Adipocyte (in vitro differentiated cells): ENCODE results near the gene STAT5A.
"Not testable (repeated sequence)": the region's sequence is repeated elsewhere in the genome, so short reads cannot be mapped to it uniquely, and the experiment has no call there.

Source experiments
- DNase-seq: peaks from one replicate; pipeline ENCODE4 v3.0.0-alpha.2; 2015; ENCODE audit warnings: low read depth
- H3K27me3 ChIP-seq: replicated peaks from 2 replicates; pipeline ENCODE4 v1.7.0; 2013; ENCODE audit warnings: mild to moderate bottlenecking, low read length, moderate library complexity; ENCODE audit not compliant: control insufficient read depth, insufficient read depth
- H3K36me3 ChIP-seq: 2 replicates; pipeline ENCODE4 v1.7.0; 2013; ENCODE audit warnings: low read length, mild to moderate bottlenecking, moderate library complexity; ENCODE audit not compliant: control insufficient read depth, insufficient read depth, severe bottlenecking
- H3K4me1 ChIP-seq: 2 replicates; pipeline ENCODE4 v1.7.0; 2013; ENCODE audit warnings: mild to moderate bottlenecking, low read length, moderate library complexity; ENCODE audit not compliant: control insufficient read depth, insufficient read depth
- H3K4me3 ChIP-seq: 2 replicates; pipeline ENCODE4 v1.7.0; 2013; ENCODE audit warnings: mild to moderate bottlenecking, low read length, moderate library complexity
- H3K9ac ChIP-seq: 2 replicates; pipeline ENCODE4 v1.7.0; 2013; ENCODE audit warnings: mild to moderate bottlenecking, low read length, moderate library complexity
- H3K9me3 ChIP-seq: 2 replicates; pipeline ENCODE4 v1.7.0; 2013; ENCODE audit warnings: mild to moderate bottlenecking, low read length, moderate library complexity; ENCODE audit not compliant: control insufficient read depth

The STAT5A gene

GRCh38 chr17:42287977-42288802 lies at the start of gene STAT5A:
Gene STAT5A, plus strand, starts transcription at chr17:42288498. Its CDS starts 914 bp downstream, at chr17:42289412.
- peak; percentile 90 for DNase-seq
- Histone ChIP-seq H3K4me3 (peak within 1 kb of the TSS; percentile 81), H3K9me3 (no peaks in the 10 kb centered on the region), H3K36me3 (peaks cover 3% of the 10 kb centered on the region), H3K9ac (peak within 1 kb of the TSS; percentile 94), H3K27me3 (no peaks in the 10 kb centered on the region), H3K4me1 (peaks cover 43% of the 10 kb centered on the region)

GRCh38 chr17:42239576-42239975 lies 48.7 kb upstream of the STAT5A start:
- H3K36me3 ChIP-seq, H3K27me3 ChIP-seq, H3K9ac ChIP-seq, H3K4me1 ChIP-seq, DNase-seq, H3K9me3 ChIP-seq, H3K4me3 ChIP-seq: not testable (repeated sequence)

GRCh38 chr17:42240201-42240600 lies 48.1 kb upstream of the STAT5A start:
- DNase-seq = no peak
- H3K4me1 ChIP-seq = no peaks in the 10 kb centered on the region

GRCh38 chr17:42240863-42241262 lies 47.4 kb upstream of the STAT5A start:
- not testable (repeated sequence) for H3K27me3 ChIP-seq

More at GRCh38 chr17:42240201-42240600, 48.1 kb upstream of the STAT5A start:
- no peaks in the 10 kb centered on the region for H3K27me3 ChIP-seq
- H3K36me3 ChIP-seq = no peaks in the 10 kb centered on the region
- no peak overlapping the region for H3K4me3 ChIP-seq
- no peaks in the 10 kb centered on the region for H3K9me3 ChIP-seq
- no peak overlapping the region for H3K9ac ChIP-seq

GRCh38 chr17:42241871-42242270 lies 46.4 kb upstream of the STAT5A start:
- no peak overlapping the region for H3K4me3 ChIP-seq

More at GRCh38 chr17:42240863-42241262, 47.4 kb upstream of the STAT5A start:
- not testable (repeated sequence) for H3K4me3 ChIP-seq, H3K9ac ChIP-seq, DNase-seq, H3K4me1 ChIP-seq, H3K36me3 ChIP-seq, H3K9me3 ChIP-seq

GRCh38 chr17:42243493-42243982 lies 44.8 kb upstream of the STAT5A start:
- H3K9me3 ChIP-seq = peaks cover 3% of the 10 kb centered on the region
- H3K9ac ChIP-seq = no peak overlapping the region
- DNase-seq = no peak
- no peaks in the 10 kb centered on the region for H3K27me3 ChIP-seq
- H3K36me3 ChIP-seq = no peaks in the 10 kb centered on the region
- peaks cover 11% of the 10 kb centered on the region for H3K4me1 ChIP-seq
- H3K4me3 ChIP-seq = no peak overlapping the region

More at GRCh38 chr17:42241871-42242270, 46.4 kb upstream of the STAT5A start:
- Histone ChIP-seq H3K4me1 (no peaks in the 10 kb centered on the region), H3K9me3 (no peaks in the 10 kb centered on the region), H3K9ac (no peak overlapping the region), H3K36me3 (no peaks in the 10 kb centered on the region), H3K27me3 (no peaks in the 10 kb centered on the region)
- no peak for DNase-seq

- H3K36me3 ChIP-seq, DNase-seq, H3K9ac ChIP-seq, H3K4me3 ChIP-seq, H3K9me3 ChIP-seq, H3K27me3 ChIP-seq: not testable (repeated sequence)
- H3K4me1 ChIP-seq = peaks cover 17% of the 10 kb centered on the region
These were observed 44.2 kb upstream of the STAT5A start for GRCh38 chr17:42244116-42244515.

GRCh38 chr17:42245183-42245582 lies 43.1 kb upstream of the STAT5A start:
- H3K9me3 ChIP-seq, H3K4me3 ChIP-seq, H3K9ac ChIP-seq, DNase-seq, H3K27me3 ChIP-seq, H3K36me3 ChIP-seq: not testable (repeated sequence)
- peaks cover 21% of the 10 kb centered on the region for H3K4me1 ChIP-seq

- Histone ChIP-seq H3K4me3 (no peak overlapping the region), H3K9me3 (peaks cover 3% of the 10 kb centered on the region), H3K4me1 (peaks cover 28% of the 10 kb centered on the region), H3K9ac (no peak overlapping the region), H3K27me3 (no peaks in the 10 kb centered on the region), H3K36me3 (no peaks in the 10 kb centered on the region)
- DNase-seq = no peak
These were observed 41.8 kb upstream of the STAT5A start for GRCh38 chr17:42246515-42246914.

- Histone ChIP-seq H3K36me3 (no peaks in the 10 kb centered on the region), H3K4me3 (peak overlapping the region; percentile 72), H3K27me3 (no peaks in the 10 kb centered on the region), H3K9ac (peak overlapping the region; percentile 69), H3K4me1 (peaks cover 33% of the 10 kb centered on the region), H3K9me3 (peaks cover 3% of the 10 kb centered on the region)
- DNase-seq = peak; percentile 61
These were observed 40.6 kb upstream of the STAT5A start for GRCh38 chr17:42247734-42248133.

- Histone ChIP-seq H3K4me3 (peak overlapping the region; percentile 72), H3K4me1 (peaks cover 42% of the 10 kb centered on the region), H3K27me3 (no peaks in the 10 kb centered on the region), H3K9me3 (peaks cover 3% of the 10 kb centered on the region), H3K36me3 (no peaks in the 10 kb centered on the region), H3K9ac (peak overlapping the region; percentile 69)
- peak; percentile 88 for DNase-seq
These were observed 39.7 kb upstream of the STAT5A start for GRCh38 chr17:42248351-42249179.
